ENCODE data around the gene AIPL1. TPM values are rescaled to one million over a fixed set of nuclear protein-coding genes. Genes with fewer than 3 reads are reported as not detected.

The AIPL1 gene
- total RNA-seq, 1 donor from 2014 or later: 0.76 TPM

- DNase-seq: no peak
- Mint-ChIP-seq H3K4me1 (ENCODE audit: low read depth, unreplicated experiment) (peaks cover 4% of the 10 kb centered on the region), H3K9me3 (ENCODE audit: unreplicated experiment) (peaks cover 7% of the 10 kb centered on the region), H3K36me3 (ENCODE audit: unreplicated experiment) (peaks cover 17% of the 10 kb centered on the region), H3K27ac (ENCODE audit: unreplicated experiment) (no peak overlapping the region), H3K27me3 (ENCODE audit: unreplicated experiment) (peaks cover 10% of the 10 kb centered on the region), H3K4me3 (ENCODE audit: unreplicated experiment) (no peak overlapping the region)
- TF ChIP-seq CTCF (IDR thresholded peaks at IDR 0.05; ENCODE audit: partially characterized antibody, unreplicated experiment): no peak
Observed at GRCh38 chr17:6467567-6467966, 32.6 kb upstream of the AIPL1 start.

GRCh38 chr17:6465206-6466003 is 30.5 kb upstream of the AIPL1 start:
- Mint-ChIP-seq H3K4me3 (ENCODE audit: unreplicated experiment) (no peak overlapping the region), H3K9me3 (ENCODE audit: unreplicated experiment) (peaks cover 9% of the 10 kb centered on the region), H3K27me3 (ENCODE audit: unreplicated experiment) (peaks cover 12% of the 10 kb centered on the region), H3K36me3 (ENCODE audit: unreplicated experiment) (peaks cover 17% of the 10 kb centered on the region), H3K4me1 (ENCODE audit: low read depth, unreplicated experiment) (peaks cover 5% of the 10 kb centered on the region), H3K27ac (ENCODE audit: unreplicated experiment) (no peak overlapping the region)
- no peak for TF ChIP-seq CTCF (IDR thresholded peaks at IDR 0.05; ENCODE audit: partially characterized antibody, unreplicated experiment)
- DNase-seq: no peak

GRCh38 chr17:6464446-6465041 is 29.6 kb upstream of the AIPL1 start:
- Mint-ChIP-seq H3K27ac (ENCODE audit: unreplicated experiment) (no peak overlapping the region), H3K4me3 (ENCODE audit: unreplicated experiment) (no peak overlapping the region), H3K9me3 (ENCODE audit: unreplicated experiment) (peaks cover 12% of the 10 kb centered on the region), H3K36me3 (ENCODE audit: unreplicated experiment) (peaks cover 22% of the 10 kb centered on the region), H3K27me3 (ENCODE audit: unreplicated experiment) (peaks cover 14% of the 10 kb centered on the region), H3K4me1 (ENCODE audit: low read depth, unreplicated experiment) (peaks cover 5% of the 10 kb centered on the region)
- DNase-seq: no peak
- no peak for TF ChIP-seq CTCF (IDR thresholded peaks at IDR 0.05; ENCODE audit: partially characterized antibody, unreplicated experiment)

- H3K9me3 Mint-ChIP-seq (ENCODE audit: unreplicated experiment): peaks cover 12% of the 10 kb centered on the region
- H3K36me3 Mint-ChIP-seq (ENCODE audit: unreplicated experiment): peaks cover 19% of the 10 kb centered on the region
- peaks cover 5% of the 10 kb centered on the region for H3K4me1 Mint-ChIP-seq (ENCODE audit: low read depth, unreplicated experiment)
- DNase-seq: no peak
- no peak overlapping the region for H3K27ac Mint-ChIP-seq (ENCODE audit: unreplicated experiment)
- H3K27me3 Mint-ChIP-seq (ENCODE audit: unreplicated experiment): peaks cover 14% of the 10 kb centered on the region
- no peak for TF ChIP-seq CTCF (IDR thresholded peaks at IDR 0.05; ENCODE audit: partially characterized antibody, unreplicated experiment)
- H3K4me3 Mint-ChIP-seq (ENCODE audit: unreplicated experiment): no peak overlapping the region
Observed at GRCh38 chr17:6463616-6464445, 28.9 kb upstream of the AIPL1 start.
